Epithelial cell of proximal tubule (primary cell): ENCODE data around the gene TMEM60. TPM values are rescaled to one million over a fixed set of nuclear protein-coding genes. Genes with fewer than 3 reads are reported as not detected.
"Not testable (repeated sequence)": the region's sequence is repeated elsewhere in the genome, so short reads cannot be mapped to it uniquely, and the experiment has no call there.

Experiments used
- DNase-seq: peaks from one replicate; pipeline ENCODE4 v3.0.0-alpha.2; 2011; ENCODE audit warnings: low read depth
- H3K4me3 ChIP-seq: 2 replicates; pipeline ENCODE4 v1.5.1; 2011; ENCODE audit warnings: low read depth, mild to moderate bottlenecking, low read length
- total RNA-seq: library from RNA; depleted of rRNA; stranded (reverse); fragments of >200 nt; gene quantifications from 2 replicates; pipeline ENCODE4 v1.2.3, GENCODE V29; 2015
- TF ChIP-seq, protein P1 (sequence below): conservative IDR thresholded peaks from 2 replicates; pipeline ENCODE4 v1.5.1; 2012; ENCODE audit warnings: low read depth, mild to moderate bottlenecking, low read length

Gene TMEM60
- total RNA-seq, 1 donor from 2014 or later, result 16.2 TPM

DNA sequence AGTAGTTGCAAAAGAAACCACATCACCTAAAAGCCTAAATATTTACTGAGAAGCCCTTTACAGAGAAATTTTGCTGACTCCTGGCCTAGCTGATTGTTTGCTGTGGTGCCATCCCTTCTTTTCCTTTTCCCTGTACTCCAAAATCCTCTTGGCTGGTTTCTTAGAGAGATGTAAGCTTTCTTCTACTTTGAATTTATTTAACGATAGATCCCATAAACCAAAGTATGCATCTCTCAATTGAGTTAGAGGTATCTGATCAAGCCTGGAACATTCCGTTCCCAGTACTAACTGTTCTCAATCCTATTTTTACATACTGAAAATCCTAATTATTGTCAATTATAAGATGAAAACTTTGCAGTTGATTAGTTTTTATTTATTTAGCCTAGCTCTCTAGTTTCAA, 6.3 kb downstream of the TMEM60 start:
- TF ChIP-seq, protein P1, sequence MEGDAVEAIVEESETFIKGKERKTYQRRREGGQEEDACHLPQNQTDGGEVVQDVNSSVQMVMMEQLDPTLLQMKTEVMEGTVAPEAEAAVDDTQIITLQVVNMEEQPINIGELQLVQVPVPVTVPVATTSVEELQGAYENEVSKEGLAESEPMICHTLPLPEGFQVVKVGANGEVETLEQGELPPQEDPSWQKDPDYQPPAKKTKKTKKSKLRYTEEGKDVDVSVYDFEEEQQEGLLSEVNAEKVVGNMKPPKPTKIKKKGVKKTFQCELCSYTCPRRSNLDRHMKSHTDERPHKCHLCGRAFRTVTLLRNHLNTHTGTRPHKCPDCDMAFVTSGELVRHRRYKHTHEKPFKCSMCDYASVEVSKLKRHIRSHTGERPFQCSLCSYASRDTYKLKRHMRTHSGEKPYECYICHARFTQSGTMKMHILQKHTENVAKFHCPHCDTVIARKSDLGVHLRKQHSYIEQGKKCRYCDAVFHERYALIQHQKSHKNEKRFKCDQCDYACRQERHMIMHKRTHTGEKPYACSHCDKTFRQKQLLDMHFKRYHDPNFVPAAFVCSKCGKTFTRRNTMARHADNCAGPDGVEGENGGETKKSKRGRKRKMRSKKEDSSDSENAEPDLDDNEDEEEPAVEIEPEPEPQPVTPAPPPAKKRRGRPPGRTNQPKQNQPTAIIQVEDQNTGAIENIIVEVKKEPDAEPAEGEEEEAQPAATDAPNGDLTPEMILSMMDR, result no peak
- H3K4me3 ChIP-seq, result no peak overlapping the region
- no peak for DNase-seq

DNA sequence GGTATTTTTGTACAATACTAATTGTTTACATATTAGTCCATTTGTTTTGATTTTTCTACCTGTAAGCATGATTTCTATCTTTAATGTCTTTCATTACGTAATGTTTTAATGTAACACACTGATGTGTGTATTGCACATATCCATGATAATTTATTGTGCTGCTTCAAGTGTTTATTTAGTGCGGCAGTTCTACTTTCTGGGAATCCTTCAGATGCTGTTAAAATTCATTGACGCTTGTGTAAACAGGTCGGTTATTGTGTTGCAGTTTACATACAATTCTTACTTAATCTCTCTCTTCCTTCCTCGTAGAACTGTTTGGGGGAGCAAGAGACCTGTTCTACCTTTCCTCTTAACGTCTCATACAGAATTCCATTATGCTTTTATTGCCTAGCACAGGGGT, 6.9 kb downstream of the TMEM60 start:
- no peak overlapping the region for H3K4me3 ChIP-seq
- TF ChIP-seq, protein P1, result no peak
- no peak for DNase-seq

DNA sequence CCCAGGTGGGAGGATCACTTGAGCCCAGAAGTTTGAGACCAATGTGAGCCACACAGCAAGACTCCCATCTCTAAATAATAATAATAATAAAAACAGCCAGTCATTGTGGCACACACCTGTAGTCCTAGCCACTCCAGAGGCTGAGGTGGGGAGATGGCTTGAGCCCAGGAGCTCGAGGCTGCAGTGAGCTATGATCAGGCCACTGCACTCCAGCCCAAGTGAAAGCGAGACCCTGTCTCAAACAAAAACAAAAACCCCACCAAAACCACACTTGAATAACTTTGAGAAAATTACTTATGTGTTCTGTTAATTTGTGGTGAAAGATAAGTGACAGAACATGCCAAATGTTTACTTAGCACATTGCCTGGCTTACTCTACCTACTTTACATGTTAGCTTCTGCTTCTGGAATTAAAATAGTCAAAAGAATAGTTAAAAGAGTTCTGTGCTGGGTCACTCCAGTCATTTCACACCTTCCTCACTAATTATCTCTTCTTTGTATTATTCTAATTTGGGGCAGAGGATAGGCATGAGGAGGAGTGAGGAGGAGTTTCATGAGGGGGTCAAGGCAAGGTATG, 9.8 kb downstream of the TMEM60 start:
- TF ChIP-seq, protein P1, result no peak
- no peak overlapping the region for H3K4me3 ChIP-seq
- no peak for DNase-seq

DNA sequence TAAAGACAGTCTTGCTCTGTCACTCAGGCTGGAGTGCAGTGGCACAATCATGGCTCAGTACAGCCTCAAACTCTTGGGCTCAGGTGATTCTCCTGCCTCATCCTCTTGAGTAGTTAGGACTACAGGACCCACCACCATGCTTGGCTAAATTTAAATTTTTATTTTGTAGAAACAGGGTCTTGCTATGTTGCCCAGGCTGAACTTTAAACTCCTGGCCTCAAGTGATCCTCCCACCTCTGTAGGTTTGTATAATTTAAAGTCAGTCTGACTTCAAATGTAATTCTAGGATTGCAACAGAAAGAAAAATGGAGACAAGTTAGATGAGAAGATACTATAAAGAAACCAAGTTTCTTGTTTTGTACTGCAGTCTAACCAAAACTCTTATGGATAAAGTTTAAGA, 11.5 kb downstream of the TMEM60 start:
- TF ChIP-seq, protein P1, result no peak
- H3K4me3 ChIP-seq, result no peak overlapping the region
- no peak for DNase-seq

DNA sequence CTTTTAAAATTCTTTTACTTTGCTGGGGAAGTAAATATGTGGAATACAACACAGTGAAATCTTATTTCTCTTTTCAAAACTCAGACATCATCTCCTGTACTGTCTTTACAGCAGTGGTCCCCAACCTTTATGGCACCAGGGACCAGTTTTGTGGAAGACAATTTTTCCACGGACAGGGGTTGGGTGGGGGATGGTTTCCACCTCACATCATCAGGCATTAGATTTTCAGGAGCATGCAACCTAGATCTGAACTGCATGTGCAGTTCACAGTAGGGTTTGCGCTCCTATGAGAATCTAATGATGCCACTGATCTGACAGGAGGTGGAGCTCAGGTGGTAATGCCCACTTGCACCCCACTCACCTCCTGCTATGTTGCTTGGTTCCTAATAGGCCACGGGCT, 12.2 kb downstream of the TMEM60 start:
- TF ChIP-seq, protein P1, result no peak
- DNase-seq, result no peak
- H3K4me3 ChIP-seq, result no peak overlapping the region

DNA sequence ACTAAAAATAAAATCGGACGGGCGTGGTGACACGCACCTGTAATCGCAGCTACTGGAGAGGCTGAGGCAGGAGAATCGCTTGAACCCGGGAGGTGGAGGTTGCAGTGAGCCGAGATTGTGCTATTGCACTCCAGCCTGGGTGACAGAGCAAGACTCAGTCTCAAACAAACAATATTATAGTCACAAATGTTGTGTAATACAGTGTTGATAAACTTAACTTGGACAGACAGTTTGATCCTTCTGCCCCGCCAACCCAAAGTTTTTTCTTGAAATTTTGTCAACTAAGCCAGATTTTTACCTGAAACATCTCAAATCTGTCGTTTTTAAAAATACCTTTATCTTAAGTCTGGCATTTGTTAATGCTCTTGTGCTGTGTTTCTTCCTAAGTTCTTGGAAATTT, 13.8 kb downstream of the TMEM60 start:
- H3K4me3 ChIP-seq, DNase-seq: not testable (repeated sequence)

DNA sequence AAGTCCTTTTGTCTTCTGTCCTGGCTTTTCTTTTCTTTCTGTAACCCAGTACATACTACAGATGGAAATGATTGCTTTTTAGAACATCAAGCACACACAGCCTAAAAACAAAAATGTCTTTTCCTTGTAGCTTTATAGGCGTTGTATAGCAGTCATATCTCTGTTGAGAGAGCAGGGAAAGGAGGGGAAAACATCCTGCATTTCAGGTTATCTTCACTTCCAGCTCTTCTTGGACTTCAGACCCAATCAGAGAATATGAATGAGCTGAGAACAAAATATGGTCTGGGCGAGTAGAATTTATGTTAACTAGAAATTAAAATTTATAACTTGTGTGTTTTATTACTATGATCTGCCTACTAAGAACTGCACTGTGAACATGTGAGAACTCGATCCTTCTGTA, 14.7 kb downstream of the TMEM60 start:
- H3K4me3 ChIP-seq, result no peak overlapping the region
- DNase-seq, result no peak
- TF ChIP-seq, protein P1, result no peak

DNA sequence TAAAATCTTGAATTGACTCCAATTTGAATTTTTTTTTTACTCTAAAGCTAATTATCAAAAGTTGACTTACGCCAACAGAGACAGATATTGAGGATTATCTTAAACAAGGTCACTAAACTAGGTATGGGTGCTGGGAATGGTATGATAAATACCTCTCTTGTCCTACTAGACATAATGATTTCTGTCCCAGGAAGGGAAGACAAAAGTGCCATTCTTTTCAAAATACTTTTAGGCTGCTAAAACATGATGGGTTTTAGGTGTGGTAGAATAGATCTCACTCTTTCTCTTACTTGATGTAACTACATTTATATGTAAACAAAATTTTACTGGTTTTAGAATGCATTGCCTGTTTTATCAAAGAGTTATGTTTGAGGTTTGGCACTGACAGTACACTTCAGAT, 15.1 kb downstream of the TMEM60 start:
- TF ChIP-seq, protein P1, result no peak
- DNase-seq, result no peak
- H3K4me3 ChIP-seq, result no peak overlapping the region
